ENCODE results near the gene NT5M. TPM values are rescaled to one million over a fixed set of nuclear protein-coding genes. Genes with fewer than 3 reads are reported as not detected.

NT5M gene
- total and polyA plus RNA-seq, 2 donors (not counting 1 experiment from before 2014, with no cell fraction given): 0.37 to 1.2 TPM

DNA sequence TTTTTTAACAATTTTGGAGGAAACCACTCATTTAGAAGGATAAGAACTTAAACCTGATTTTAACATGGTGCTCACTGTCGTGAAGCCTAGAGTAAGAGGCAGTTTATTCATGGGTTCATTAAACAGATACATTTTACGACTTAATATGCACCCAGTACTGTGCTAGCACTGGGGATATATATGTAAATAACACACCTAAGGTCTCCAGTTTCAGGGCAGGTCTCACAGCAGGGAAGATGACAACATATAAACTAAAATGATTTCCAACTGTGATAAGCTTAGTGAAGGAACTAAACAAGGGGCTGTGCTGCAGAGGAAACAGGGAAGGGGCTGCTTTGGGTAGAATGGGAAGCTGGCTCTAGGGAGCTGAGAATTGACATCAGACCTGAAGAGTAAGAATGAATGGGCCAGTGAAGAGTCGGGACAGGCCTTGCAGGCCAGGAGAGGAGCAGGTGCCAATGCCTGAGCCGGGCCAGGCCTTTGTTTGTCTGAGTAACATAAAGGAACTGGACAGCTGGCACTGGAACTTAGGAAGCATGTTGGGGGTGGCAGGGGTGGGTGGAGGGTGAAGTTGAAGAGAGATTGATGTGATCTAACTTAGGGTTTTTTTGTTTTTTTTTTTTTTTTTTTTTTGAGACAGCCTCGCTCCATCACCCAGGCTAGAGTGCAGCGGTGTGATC is 12.1 kb downstream of the NT5M start:
- H3K9ac ChIP-seq (ENCODE audit: insufficient read depth, low read length): no peak overlapping the region
- TF ChIP-seq, protein P1, sequence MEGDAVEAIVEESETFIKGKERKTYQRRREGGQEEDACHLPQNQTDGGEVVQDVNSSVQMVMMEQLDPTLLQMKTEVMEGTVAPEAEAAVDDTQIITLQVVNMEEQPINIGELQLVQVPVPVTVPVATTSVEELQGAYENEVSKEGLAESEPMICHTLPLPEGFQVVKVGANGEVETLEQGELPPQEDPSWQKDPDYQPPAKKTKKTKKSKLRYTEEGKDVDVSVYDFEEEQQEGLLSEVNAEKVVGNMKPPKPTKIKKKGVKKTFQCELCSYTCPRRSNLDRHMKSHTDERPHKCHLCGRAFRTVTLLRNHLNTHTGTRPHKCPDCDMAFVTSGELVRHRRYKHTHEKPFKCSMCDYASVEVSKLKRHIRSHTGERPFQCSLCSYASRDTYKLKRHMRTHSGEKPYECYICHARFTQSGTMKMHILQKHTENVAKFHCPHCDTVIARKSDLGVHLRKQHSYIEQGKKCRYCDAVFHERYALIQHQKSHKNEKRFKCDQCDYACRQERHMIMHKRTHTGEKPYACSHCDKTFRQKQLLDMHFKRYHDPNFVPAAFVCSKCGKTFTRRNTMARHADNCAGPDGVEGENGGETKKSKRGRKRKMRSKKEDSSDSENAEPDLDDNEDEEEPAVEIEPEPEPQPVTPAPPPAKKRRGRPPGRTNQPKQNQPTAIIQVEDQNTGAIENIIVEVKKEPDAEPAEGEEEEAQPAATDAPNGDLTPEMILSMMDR (conservative IDR thresholded peaks at IDR 0.05 in 1 of 2, IDR thresholded peaks at IDR 0.05 in 1 of 2; ENCODE audit: low read depth in 1 of 2, low read length in 2 of 2): no peak
- no peak for TF ChIP-seq EZH2 (IDR thresholded peaks at IDR 0.05; ENCODE audit: low read length, missing control alignments)
- no peaks in the 10 kb centered on the region for H3K9me3 ChIP-seq (ENCODE audit: control insufficient read depth, insufficient read depth, low read depth, low read length)
- H3K4me3 ChIP-seq (replicated peaks in 1 of 4; ENCODE audit: control extremely low read depth in 1 of 4, insufficient read depth in 1 of 4, low read depth in 3 of 4, low read length in 4 of 4): no peak overlapping the region
- no peak overlapping the region for H3K4me2 ChIP-seq (ENCODE audit: extremely low read depth, insufficient read depth, low read length)
- no peaks in the 10 kb centered on the region for H3K36me3 ChIP-seq (ENCODE audit: control insufficient read depth, insufficient read depth, low read length)
- no peaks in the 10 kb centered on the region for H3K4me1 ChIP-seq (ENCODE audit: control insufficient read depth, extremely low read depth, insufficient read depth, low read length)
- no peak overlapping the region for H2AFZ ChIP-seq (ENCODE audit: low read length)
- no peaks in the 10 kb centered on the region for H4K20me1 ChIP-seq (ENCODE audit: control insufficient read depth, extremely low read depth, insufficient read depth, low read length)
- no peak overlapping the region for H3K27ac ChIP-seq (ENCODE audit: insufficient read depth, low read length)
- no peak for DNase-seq (ENCODE audit: low read depth in 2 of 2)
- H3K79me2 ChIP-seq (ENCODE audit: control insufficient read depth, insufficient read depth, low read length): no peaks in the 10 kb centered on the region
- H3K27me3 ChIP-seq (ENCODE audit: control insufficient read depth, insufficient read depth, low read length): no peaks in the 10 kb centered on the region

DNA sequence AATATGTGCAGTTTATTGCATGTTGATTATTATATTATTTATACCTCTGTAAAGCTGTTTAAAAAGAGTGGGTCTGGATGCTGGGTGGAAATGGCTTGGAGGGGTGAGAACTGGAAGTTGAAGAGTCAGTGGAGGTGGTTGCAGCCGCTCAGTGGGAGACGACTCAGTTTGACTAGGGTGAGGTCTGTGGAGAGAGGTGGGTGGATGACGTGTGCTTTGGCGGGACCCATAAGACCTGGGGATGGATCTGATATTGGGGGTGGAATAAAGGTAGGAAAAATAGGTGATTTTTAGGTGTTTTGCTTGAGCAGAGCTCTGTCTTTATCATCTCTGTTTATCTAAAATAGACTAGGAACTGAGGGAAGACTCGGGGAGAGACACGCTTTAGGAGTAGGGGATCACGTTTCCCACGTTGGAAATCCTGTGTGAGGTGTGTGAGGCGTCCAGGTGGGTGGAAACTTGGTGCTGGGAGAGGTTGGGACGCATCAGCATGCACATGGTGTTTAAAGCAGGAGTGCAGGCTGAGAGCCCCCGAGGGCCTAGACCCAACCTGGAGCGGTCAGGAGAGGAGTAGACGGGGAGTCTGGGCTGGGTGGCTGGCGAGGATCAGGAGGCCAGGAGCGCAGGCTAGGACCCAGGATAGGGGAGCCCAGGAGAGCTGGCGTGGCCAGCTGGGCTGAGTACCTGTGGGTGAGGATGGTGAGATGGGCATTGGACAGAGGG is 17.2 kb downstream of the NT5M start:
- TF ChIP-seq, protein P1 (conservative IDR thresholded peaks at IDR 0.05 in 1 of 2, IDR thresholded peaks at IDR 0.05 in 1 of 2; ENCODE audit: low read depth in 1 of 2, low read length in 2 of 2): no peak
- no peak for TF ChIP-seq EZH2 (IDR thresholded peaks at IDR 0.05; ENCODE audit: low read length, missing control alignments)
- Histone ChIP-seq H3K9ac (ENCODE audit: insufficient read depth, low read length) (no peak overlapping the region), H3K27me3 (ENCODE audit: control insufficient read depth, insufficient read depth, low read length) (no peaks in the 10 kb centered on the region), H2AFZ (ENCODE audit: low read length) (no peak overlapping the region), H3K4me2 (ENCODE audit: extremely low read depth, insufficient read depth, low read length) (no peak overlapping the region), H3K79me2 (ENCODE audit: control insufficient read depth, insufficient read depth, low read length) (no peaks in the 10 kb centered on the region), H3K4me3 (replicated peaks in 1 of 4; ENCODE audit: control extremely low read depth in 1 of 4, insufficient read depth in 1 of 4, low read depth in 3 of 4, low read length in 4 of 4) (no peak overlapping the region), H3K4me1 (ENCODE audit: control insufficient read depth, extremely low read depth, insufficient read depth, low read length) (no peaks in the 10 kb centered on the region), H3K9me3 (ENCODE audit: control insufficient read depth, insufficient read depth, low read depth, low read length) (no peaks in the 10 kb centered on the region), H4K20me1 (ENCODE audit: control insufficient read depth, extremely low read depth, insufficient read depth, low read length) (no peaks in the 10 kb centered on the region), H3K36me3 (ENCODE audit: control insufficient read depth, insufficient read depth, low read length) (no peaks in the 10 kb centered on the region), H3K27ac (ENCODE audit: insufficient read depth, low read length) (no peak overlapping the region)
- no peak for DNase-seq (ENCODE audit: low read depth in 2 of 2)

DNA sequence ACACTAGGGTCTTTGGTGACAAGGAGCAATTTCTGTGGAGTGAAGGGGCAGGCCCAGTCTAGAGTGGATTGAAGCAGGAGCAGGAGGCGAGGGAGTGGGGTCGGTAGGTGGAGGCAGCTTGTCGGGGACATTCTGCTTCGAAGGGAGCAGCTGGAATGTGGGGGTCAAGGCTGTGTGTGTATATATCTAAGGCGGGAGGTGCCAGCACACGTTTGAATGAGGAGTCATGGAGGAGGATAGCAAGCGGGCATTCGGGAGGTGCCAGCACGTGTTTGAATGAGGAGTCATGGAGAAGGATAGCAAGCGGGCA is 17.7 kb downstream of the NT5M start:
- Histone ChIP-seq H3K4me3 (replicated peaks in 1 of 4; ENCODE audit: control extremely low read depth in 1 of 4, insufficient read depth in 1 of 4, low read depth in 3 of 4, low read length in 4 of 4) (no peak overlapping the region), H3K36me3 (ENCODE audit: control insufficient read depth, insufficient read depth, low read length) (no peaks in the 10 kb centered on the region), H3K9ac (ENCODE audit: insufficient read depth, low read length) (no peak overlapping the region), H2AFZ (ENCODE audit: low read length) (no peak overlapping the region), H3K27ac (ENCODE audit: insufficient read depth, low read length) (no peak overlapping the region), H3K4me2 (ENCODE audit: extremely low read depth, insufficient read depth, low read length) (no peak overlapping the region), H4K20me1 (ENCODE audit: control insufficient read depth, extremely low read depth, insufficient read depth, low read length) (no peaks in the 10 kb centered on the region), H3K4me1 (ENCODE audit: control insufficient read depth, extremely low read depth, insufficient read depth, low read length) (no peaks in the 10 kb centered on the region), H3K27me3 (ENCODE audit: control insufficient read depth, insufficient read depth, low read length) (no peaks in the 10 kb centered on the region), H3K79me2 (ENCODE audit: control insufficient read depth, insufficient read depth, low read length) (no peaks in the 10 kb centered on the region), H3K9me3 (ENCODE audit: control insufficient read depth, insufficient read depth, low read depth, low read length) (no peaks in the 10 kb centered on the region)
- TF ChIP-seq, protein P1 (conservative IDR thresholded peaks at IDR 0.05 in 1 of 2, IDR thresholded peaks at IDR 0.05 in 1 of 2; ENCODE audit: low read depth in 1 of 2, low read length in 2 of 2): no peak
- no peak for TF ChIP-seq EZH2 (IDR thresholded peaks at IDR 0.05; ENCODE audit: low read length, missing control alignments)
- DNase-seq (ENCODE audit: low read depth in 2 of 2): no peak
